A549 (cell line): ENCODE results near the gene DUOX1. TPM values are rescaled to one million over a fixed set of nuclear protein-coding genes. Genes with fewer than 3 reads are reported as not detected.

Experiments used
- ATAC-seq, 2 experiments: fragments of 200-7000 bp in 1 of 2; fragments of >200 bp in 1 of 2; cut with Nextera tagmentation in 1 of 2; cut with Tn5 transposase in 1 of 2; 3 replicates each; pipeline versions ENCODE4 v1.8.0 to v1.9.1; 2018 to 2020; ENCODE audit warnings: mild to moderate bottlenecking in 1 of 2, moderate library complexity in 1 of 2
- CTCF ChIA-PET: fragments of 300-600 bp; sonication (Branson Sonifier 250); formaldehyde crosslinking; extraction: SDS; loops from one replicate; lab custom pipeline; 2021; ENCODE audit warnings: antibody characterized with exemption, inconsistent platforms; lab: Yijun Ruan, JAX
- POLR2A ChIA-PET: fragments of 350-600 bp; formaldehyde crosslinking; extraction: SDS; loops from one replicate; lab custom pipeline; 2021; ENCODE audit warnings: antibody characterized with exemption, inconsistent platforms; lab: Yijun Ruan, JAX
- DNase-seq, 2 experiments: peaks; one replicate each; pipeline versions ENCODE4 v3.0.0 to v3.0.0-alpha.2; 2011 to 2016; ENCODE audit warnings: low read depth in 1 of 2, low spot score in 1 of 2
- FAIRE-seq: peaks from 2 replicates; lab custom pipeline; 2011; peaks lifted over from hg19 to GRCh38; lab: Jason Lieb, UNC
- H3K27ac ChIP-seq, 2 experiments: fragments of >200 bp; sonication (Bioruptor Twin); formaldehyde crosslinking; 3 replicates each; pipeline ENCODE4 v1.5.1; 2016 to 2017
- H3K4me1 ChIP-seq: fragments of >200 bp; sonication (Bioruptor Twin); formaldehyde crosslinking; 3 replicates; pipeline ENCODE4 v1.6.1; 2016
- H3K4me2 ChIP-seq: fragments of >200 bp; sonication (Bioruptor Twin); formaldehyde crosslinking; 3 replicates; pipeline ENCODE4 v1.6.1; 2016
- H3K4me3 ChIP-seq: fragments of >200 bp; sonication (Bioruptor Twin); formaldehyde crosslinking; 3 replicates; pipeline ENCODE4 v1.5.1; 2016
- H3K9me3 ChIP-seq: fragments of >200 bp; sonication (Bioruptor Twin); formaldehyde crosslinking; 3 replicates; pipeline ENCODE4 v1.6.1; 2016
- BHLHE40 ChIP-seq: IDR thresholded peaks from 2 replicates; pipeline ENCODE4 v1.6.1; 2012; ENCODE audit warnings: low read depth, low read length, inconsistent platforms
- CBX2 ChIP-seq: fragments of 200-600 bp; sonication (generic); IDR thresholded peaks from 2 replicates; pipeline ENCODE4 v1.6.1; 2016; ENCODE audit warnings: low read depth, mild to moderate bottlenecking, borderline replicate concordance
- CBX8 ChIP-seq: fragments of 200-600 bp; sonication (generic); IDR thresholded peaks from 2 replicates; pipeline ENCODE4 v1.6.1; 2016
- HOXA7 ChIP-seq: fragments of 250-450 bp; sonication (Bioruptor Pico); IDR thresholded peaks from 2 replicates; pipeline ENCODE4 v1.5.0; 2020; ENCODE audit warnings: mild to moderate bottlenecking, moderate library complexity
- HOXB13 ChIP-seq: fragments of 250-450 bp; sonication (Bioruptor Pico); IDR thresholded peaks from 2 replicates; pipeline ENCODE4 v1.5.0; 2020; ENCODE audit warnings: low read depth, mild to moderate bottlenecking, moderate library complexity
- HOXB5 ChIP-seq: fragments of 250-450 bp; sonication (Bioruptor Pico); IDR thresholded peaks from 2 replicates; pipeline ENCODE4 v1.5.0; 2020; ENCODE audit warnings: mild to moderate bottlenecking, moderate library complexity
- KDM1A ChIP-seq: fragments of 200-600 bp; sonication (generic); IDR thresholded peaks from 2 replicates; pipeline ENCODE4 v1.6.1; 2016; ENCODE audit warnings: low read depth, mild to moderate bottlenecking
- MYC ChIP-seq: IDR thresholded peaks from 2 replicates; pipeline ENCODE4 v1.6.1; 2012; ENCODE audit warnings: mild to moderate bottlenecking, inconsistent platforms, low read length, improper control_type of control experiment, borderline replicate concordance
- NPAS2 ChIP-seq: fragments of 250-450 bp; sonication (Bioruptor Pico); IDR thresholded peaks from 2 replicates; pipeline ENCODE4 v1.8.0; 2022; ENCODE audit warnings: mild to moderate bottlenecking, moderate library complexity, borderline replicate concordance
- NR3C1 ChIP-seq: fragments of >200 bp; sonication (Bioruptor Twin); formaldehyde crosslinking; IDR thresholded peaks from 3 replicates; pipeline ENCODE4 v1.6.1; 2017
- POLR2A ChIP-seq: IDR thresholded peaks from 2 replicates; pipeline ENCODE4 v1.6.1; 2012; ENCODE audit warnings: mild to moderate bottlenecking, low read length
- RNF2 ChIP-seq: fragments of 200-600 bp; sonication (generic); IDR thresholded peaks from 2 replicates; pipeline ENCODE4 v1.6.1; 2016; ENCODE audit warnings: low read depth, mild to moderate bottlenecking, antibody characterized with exemption, moderate library complexity, borderline replicate concordance
- SMC3 ChIP-seq: fragments of >200 bp; sonication (Bioruptor Twin); formaldehyde crosslinking; IDR thresholded peaks from 3 replicates; pipeline ENCODE4 v1.6.1; 2018; ENCODE audit warnings: inconsistent platforms
- SREBF2 ChIP-seq: fragments of 450-650 bp; IDR thresholded peaks from 2 replicates; pipeline ENCODE4 v1.6.1; 2014; ENCODE audit warnings: mild to moderate bottlenecking, moderate library complexity
- TFCP2L1 ChIP-seq: fragments of 250-450 bp; sonication (Bioruptor Pico); IDR thresholded peaks from 2 replicates; pipeline ENCODE4 v1.5.0; 2021; ENCODE audit warnings: mild to moderate bottlenecking
- TP53 ChIP-seq: fragments of 250-450 bp; sonication (Bioruptor Pico); IDR thresholded peaks from 2 replicates; pipeline ENCODE4 v1.5.0; 2021; ENCODE audit warnings: mild to moderate bottlenecking, moderate library complexity
- ZC3H11A ChIP-seq: fragments of 450-650 bp; IDR thresholded peaks from 2 replicates; pipeline ENCODE4 v1.6.1; 2014; ENCODE audit warnings: antibody characterized with exemption, mild to moderate bottlenecking
- ZNF302 ChIP-seq: fragments of 250-450 bp; sonication (Bioruptor Pico); IDR thresholded peaks from 2 replicates; pipeline ENCODE4 v1.9.0; 2021; ENCODE audit warnings: inconsistent platforms, mild to moderate bottlenecking, moderate library complexity
- WGBS: methylation state at CpG from one replicate; pipeline ENCODE4 v1.1.6; 2017; ENCODE audit errors: missing lambda C conversion rate; 5-methylcytosine and 5-hydroxymethylcytosine counted together
- polyA plus RNA-seq, 4 experiments: library from polyadenylated mRNA; depleted of rRNA in 3 of 4; stranded (reverse); fragments of >200 nt; fragmentation: RNase III in 1 of 4; extraction: RNeasy Plus Mini Kit Qiagen cat#74134 plus additional on column Dnase treatment in 1 of 4; gene quantifications; 2 replicates in 3 of 4; 3 replicates in 1 of 4; pipeline ENCODE4 v1.2.3, GENCODE V29; 2011 to 2017
- TF ChIP-seq, protein P1 (sequence below): fragments of 250-450 bp; sonication (Bioruptor Pico); IDR thresholded peaks from 2 replicates; pipeline ENCODE4 v1.5.0; 2021; ENCODE audit warnings: mild to moderate bottlenecking, moderate library complexity, borderline replicate concordance
- TF ChIP-seq, protein P2 (sequence below): IDR thresholded peaks from 2 replicates; pipeline ENCODE4 v1.6.1; 2012
- TF ChIP-seq, protein P3 (sequence below): fragments of >200 bp; sonication (Bioruptor Twin); formaldehyde crosslinking; IDR thresholded peaks from 3 replicates; pipeline ENCODE4 v1.6.1; 2016
- TF ChIP-seq, protein P4 (sequence below): fragments of 200-600 bp; sonication (generic); IDR thresholded peaks from 2 replicates; pipeline ENCODE4 v1.6.1; 2016; ENCODE audit warnings: antibody characterized with exemption, mild to moderate bottlenecking, moderate library complexity
- TF ChIP-seq, protein P5 (sequence below): fragments of 250-450 bp; sonication (Bioruptor Pico); IDR thresholded peaks from 2 replicates; pipeline ENCODE4 v1.5.0; 2020; ENCODE audit warnings: low read depth, mild to moderate bottlenecking, moderate library complexity

The DUOX1 gene
- polyA plus RNA-seq, 2 of the 4 experiments (the other 2 are of a cell fraction): not detected

DNA sequence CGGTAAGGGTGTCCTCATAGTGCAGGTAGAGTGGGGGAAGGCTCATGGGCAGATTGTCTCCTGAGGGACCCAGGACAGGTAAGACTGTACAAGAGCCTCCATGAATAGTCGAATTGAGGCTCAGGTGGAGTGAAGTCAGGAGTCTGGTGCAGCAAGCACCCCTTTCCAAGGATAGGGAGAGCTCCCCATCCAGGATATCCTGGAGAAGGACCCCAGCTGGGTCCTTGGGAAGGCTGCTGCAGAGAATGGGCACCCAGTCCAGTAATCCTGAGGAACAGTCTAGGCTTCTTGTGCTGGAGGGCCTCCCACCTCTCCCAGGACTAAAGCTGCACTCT, 15.1 kb upstream of the DUOX1 start (continued):
- TF ChIP-seq, protein P1, sequence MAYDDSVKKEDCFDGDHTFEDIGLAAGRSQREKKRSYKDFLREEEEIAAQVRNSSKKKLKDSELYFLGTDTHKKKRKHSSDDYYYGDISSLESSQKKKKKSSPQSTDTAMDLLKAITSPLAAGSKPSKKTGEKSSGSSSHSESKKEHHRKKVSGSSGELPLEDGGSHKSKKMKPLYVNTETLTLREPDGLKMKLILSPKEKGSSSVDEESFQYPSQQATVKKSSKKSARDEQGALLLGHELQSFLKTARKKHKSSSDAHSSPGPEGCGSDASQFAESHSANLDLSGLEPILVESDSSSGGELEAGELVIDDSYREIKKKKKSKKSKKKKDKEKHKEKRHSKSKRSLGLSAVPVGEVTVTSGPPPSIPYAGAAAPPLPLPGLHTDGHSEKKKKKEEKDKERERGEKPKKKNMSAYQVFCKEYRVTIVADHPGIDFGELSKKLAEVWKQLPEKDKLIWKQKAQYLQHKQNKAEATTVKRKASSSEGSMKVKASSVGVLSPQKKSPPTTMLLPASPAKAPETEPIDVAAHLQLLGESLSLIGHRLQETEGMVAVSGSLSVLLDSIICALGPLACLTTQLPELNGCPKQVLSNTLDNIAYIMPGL (CRISPR knock-in tag): no peak
- no peak for TF ChIP-seq HOXB13 (CRISPR knock-in tag)

DNA sequence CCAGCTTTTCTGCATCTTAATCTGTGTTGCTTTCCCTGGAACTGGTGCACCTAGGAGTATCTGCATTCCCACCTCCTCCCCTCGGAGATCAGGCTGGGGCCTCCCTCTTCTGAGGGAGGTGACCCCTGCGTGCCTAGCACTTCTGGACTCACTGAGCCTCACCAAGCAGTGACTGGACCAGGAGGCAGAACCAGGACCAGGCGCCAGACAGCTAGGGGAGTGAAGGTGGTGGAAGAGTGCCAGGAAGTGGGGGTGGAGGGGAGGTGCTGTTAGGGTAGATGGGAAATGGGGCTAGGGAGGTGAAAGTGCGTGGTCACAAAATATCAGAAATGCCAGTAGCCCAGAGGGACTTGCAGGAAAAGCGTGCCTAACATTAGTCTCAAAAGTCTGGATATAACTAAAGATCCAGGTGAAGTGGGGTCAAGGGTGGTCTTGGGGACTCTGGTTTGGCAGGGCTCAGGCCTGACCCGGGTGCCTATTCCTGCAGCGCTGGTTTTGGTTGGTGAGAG, 14.4 kb upstream of the DUOX1 start:
- no peak overlapping the region for H3K4me3 ChIP-seq
- TF ChIP-seq RNF2 (no peak), KDM1A (no peak)
- TF ChIP-seq, protein P2, sequence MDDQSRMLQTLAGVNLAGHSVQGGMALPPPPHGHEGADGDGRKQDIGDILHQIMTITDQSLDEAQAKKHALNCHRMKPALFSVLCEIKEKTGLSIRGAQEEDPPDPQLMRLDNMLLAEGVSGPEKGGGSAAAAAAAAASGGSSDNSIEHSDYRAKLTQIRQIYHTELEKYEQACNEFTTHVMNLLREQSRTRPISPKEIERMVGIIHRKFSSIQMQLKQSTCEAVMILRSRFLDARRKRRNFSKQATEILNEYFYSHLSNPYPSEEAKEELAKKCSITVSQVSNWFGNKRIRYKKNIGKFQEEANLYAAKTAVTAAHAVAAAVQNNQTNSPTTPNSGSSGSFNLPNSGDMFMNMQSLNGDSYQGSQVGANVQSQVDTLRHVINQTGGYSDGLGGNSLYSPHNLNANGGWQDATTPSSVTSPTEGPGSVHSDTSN: no peak
- DNase-seq: no peak
- no peaks in the 10 kb centered on the region for H3K4me1 ChIP-seq
- H3K9me3 ChIP-seq: no peaks in the 10 kb centered on the region
- 55% methylated on average over 7 of the region's 7 CpGs for WGBS
- FAIRE-seq: no peak
- ATAC-seq: no peak
- no peak overlapping the region for H3K4me2 ChIP-seq
- H3K27ac ChIP-seq: no peak overlapping the region
- ChIA-PET CTCF (interaction anchor here (0.8 to 2.2 kb wide), 6 partner anchors 11 to 147 kb away, joined by 3 to 5 read pairs (median 3); no protein-coding TSS in a partner anchor), POLR2A (no interaction called here)

DNA sequence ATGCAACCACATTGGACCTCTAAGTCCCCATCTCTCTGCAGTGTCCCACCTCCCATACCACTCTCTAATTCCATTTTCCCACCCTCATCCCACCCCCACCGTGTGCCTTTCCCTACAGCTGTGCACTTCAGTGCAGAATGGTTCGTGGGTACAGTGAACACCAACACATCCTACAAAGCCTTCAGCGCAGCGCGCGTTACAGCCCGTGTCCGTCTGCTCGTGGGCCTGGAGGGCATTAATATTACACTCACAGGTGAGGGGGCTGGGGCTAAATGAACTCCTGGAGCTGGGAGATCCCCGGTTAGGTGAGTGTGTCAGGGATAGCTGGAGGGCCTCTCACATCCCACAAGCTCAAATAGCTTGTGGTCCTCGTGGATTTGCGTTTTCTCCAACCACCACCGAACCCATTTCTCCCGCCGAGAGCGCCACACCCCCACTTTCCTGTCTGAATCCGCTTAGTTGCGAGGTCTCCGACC, 13.8 kb upstream of the DUOX1 start:
- no peak for TF ChIP-seq POLR2A
- TF ChIP-seq TFCP2L1 (CRISPR knock-in tag): no peak
- TF ChIP-seq CBX2: no peak
- no peak for TF ChIP-seq ZC3H11A
- TF ChIP-seq CBX8: no peak
- TF ChIP-seq HOXB5 (CRISPR knock-in tag): no peak
- TF ChIP-seq, protein P3, sequence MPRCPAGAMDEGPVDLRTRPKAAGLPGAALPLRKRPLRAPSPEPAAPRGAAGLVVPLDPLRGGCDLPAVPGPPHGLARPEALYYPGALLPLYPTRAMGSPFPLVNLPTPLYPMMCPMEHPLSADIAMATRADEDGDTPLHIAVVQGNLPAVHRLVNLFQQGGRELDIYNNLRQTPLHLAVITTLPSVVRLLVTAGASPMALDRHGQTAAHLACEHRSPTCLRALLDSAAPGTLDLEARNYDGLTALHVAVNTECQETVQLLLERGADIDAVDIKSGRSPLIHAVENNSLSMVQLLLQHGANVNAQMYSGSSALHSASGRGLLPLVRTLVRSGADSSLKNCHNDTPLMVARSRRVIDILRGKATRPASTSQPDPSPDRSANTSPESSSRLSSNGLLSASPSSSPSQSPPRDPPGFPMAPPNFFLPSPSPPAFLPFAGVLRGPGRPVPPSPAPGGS: no peak
- no peak for TF ChIP-seq NPAS2 (CRISPR knock-in tag)
- TF ChIP-seq SREBF2: no peak
- TF ChIP-seq, protein P4, sequence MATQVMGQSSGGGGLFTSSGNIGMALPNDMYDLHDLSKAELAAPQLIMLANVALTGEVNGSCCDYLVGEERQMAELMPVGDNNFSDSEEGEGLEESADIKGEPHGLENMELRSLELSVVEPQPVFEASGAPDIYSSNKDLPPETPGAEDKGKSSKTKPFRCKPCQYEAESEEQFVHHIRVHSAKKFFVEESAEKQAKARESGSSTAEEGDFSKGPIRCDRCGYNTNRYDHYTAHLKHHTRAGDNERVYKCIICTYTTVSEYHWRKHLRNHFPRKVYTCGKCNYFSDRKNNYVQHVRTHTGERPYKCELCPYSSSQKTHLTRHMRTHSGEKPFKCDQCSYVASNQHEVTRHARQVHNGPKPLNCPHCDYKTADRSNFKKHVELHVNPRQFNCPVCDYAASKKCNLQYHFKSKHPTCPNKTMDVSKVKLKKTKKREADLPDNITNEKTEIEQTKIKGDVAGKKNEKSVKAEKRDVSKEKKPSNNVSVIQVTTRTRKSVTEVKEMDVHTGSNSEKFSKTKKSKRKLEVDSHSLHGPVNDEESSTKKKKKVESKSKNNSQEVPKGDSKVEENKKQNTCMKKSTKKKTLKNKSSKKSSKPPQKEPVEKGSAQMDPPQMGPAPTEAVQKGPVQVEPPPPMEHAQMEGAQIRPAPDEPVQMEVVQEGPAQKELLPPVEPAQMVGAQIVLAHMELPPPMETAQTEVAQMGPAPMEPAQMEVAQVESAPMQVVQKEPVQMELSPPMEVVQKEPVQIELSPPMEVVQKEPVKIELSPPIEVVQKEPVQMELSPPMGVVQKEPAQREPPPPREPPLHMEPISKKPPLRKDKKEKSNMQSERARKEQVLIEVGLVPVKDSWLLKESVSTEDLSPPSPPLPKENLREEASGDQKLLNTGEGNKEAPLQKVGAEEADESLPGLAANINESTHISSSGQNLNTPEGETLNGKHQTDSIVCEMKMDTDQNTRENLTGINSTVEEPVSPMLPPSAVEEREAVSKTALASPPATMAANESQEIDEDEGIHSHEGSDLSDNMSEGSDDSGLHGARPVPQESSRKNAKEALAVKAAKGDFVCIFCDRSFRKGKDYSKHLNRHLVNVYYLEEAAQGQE: no peak
- TF ChIP-seq, protein P5, sequence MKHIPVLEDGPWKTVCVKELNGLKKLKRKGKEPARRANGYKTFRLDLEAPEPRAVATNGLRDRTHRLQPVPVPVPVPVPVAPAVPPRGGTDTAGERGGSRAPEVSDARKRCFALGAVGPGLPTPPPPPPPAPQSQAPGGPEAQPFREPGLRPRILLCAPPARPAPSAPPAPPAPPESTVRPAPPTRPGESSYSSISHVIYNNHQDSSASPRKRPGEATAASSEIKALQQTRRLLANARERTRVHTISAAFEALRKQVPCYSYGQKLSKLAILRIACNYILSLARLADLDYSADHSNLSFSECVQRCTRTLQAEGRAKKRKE (CRISPR knock-in tag): no peak
- no peak for TF ChIP-seq HOXA7 (CRISPR knock-in tag)
- TF ChIP-seq BHLHE40: no peak
- no peak for TF ChIP-seq SMC3
- TF ChIP-seq, protein P2: no peak
- TF ChIP-seq ZNF302 (CRISPR knock-in tag): no peak
- no peak for TF ChIP-seq MYC
- TF ChIP-seq TP53 (CRISPR knock-in tag): no peak
- no peak for TF ChIP-seq NR3C1
- no peaks in the 10 kb centered on the region for H3K9me3 ChIP-seq
- FAIRE-seq (no peak), ATAC-seq (no peak), DNase-seq (no peak)
- H3K4me2 ChIP-seq: no peak overlapping the region
- H3K4me1 ChIP-seq: no peaks in the 10 kb centered on the region
- 70% methylated on average over 13 of the region's 19 CpGs for WGBS
- POLR2A ChIA-PET: no interaction called here
- H3K4me3 ChIP-seq: no peak overlapping the region
- CTCF ChIA-PET: interaction anchor here (0.7 to 1.2 kb wide), 2 partner anchors 10 to 55 kb away, joined by 3 read pairs; no protein-coding TSS in a partner anchor
- H3K27ac ChIP-seq: no peak overlapping the region
